GM18519 (cell line): ENCODE results near the gene NKAIN2.
"Not testable (repeated sequence)": the region's sequence is repeated elsewhere in the genome, so short reads cannot be mapped to it uniquely, and the experiment has no call there.

Source experiments
- ATAC-seq: cut with Tn5 transposase; IDR thresholded peaks from one replicate; pipeline ENCODE4 v1.9.1; 2021; ENCODE audit warnings: mild to moderate bottlenecking, moderate library complexity; ENCODE audit not compliant: unreplicated experiment, low FRiP score

Gene NKAIN2

DNA sequence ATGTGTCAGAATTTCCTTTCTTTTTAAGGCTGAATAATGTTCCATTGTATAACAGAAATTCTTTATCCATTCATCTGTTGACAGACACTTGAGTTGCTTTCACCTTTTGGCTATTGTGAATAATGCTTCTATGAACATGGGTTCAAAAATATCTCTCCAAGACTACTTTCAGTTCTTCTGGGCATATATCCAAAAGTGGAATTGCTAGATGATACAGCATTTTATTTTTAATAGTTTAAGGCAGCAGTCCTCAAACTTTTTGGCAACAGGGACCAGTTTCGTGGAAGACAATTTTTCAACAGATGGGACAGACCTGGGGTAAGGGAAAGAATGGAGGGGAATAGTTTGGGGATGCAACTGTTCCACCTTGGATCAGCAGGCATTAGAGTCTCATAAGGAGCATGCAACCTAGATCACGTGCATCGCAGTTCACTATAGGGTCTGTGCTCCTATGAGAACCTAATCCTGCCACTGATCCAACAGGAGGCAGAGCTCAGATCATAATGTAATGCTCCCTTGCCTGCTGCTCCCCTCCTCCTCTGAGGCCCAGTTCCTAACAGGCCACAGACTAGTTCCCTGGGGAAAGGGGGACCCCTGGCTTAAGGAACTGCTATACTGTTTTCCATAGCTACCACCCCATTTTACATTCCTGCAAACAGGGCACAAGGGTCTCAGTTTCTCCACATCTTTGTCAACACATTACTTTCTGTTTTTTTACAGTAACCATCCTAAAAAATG is 918.6 kb downstream of the NKAIN2 start:
- ATAC-seq = no peak

DNA sequence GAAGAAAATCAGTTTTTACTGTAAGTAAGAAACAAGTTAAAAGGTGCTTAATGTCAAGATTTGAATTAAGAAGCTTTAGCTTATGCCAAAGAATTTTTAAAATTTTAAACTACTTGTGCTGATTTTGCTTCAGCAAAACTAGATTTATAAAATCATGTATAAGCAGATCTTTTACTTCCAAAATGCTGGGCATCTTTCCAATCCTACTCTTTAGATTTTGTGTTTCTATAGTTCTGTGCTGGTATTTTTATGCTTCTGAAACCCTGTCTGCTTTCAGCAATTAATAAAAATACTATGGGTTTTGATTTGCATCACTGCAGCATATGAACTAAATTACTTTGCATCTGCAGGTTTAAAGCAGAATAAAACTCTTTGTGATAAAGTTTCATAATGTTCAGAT is 920.0 kb downstream of the NKAIN2 start:
- ATAC-seq = no peak

DNA sequence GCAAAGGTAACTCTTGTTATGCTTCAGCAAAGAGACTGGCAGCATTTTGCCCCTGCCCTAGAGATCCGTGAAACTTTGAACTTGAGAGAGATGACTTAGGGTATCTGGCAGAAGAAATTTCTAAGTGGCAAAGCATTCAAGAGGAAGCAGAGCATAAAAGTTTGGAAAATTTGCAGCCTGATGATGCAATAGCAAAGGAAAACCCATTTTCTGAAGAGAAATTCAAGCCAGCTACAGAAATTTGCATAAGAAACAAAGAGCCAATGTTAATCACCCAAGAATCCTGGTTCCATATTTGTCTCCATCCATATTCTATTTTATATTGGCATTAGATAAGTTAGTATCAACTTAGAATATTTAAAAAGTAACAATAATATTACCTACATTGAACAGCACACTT is 934.1 kb downstream of the NKAIN2 start:
- ATAC-seq = not testable (repeated sequence)

DNA sequence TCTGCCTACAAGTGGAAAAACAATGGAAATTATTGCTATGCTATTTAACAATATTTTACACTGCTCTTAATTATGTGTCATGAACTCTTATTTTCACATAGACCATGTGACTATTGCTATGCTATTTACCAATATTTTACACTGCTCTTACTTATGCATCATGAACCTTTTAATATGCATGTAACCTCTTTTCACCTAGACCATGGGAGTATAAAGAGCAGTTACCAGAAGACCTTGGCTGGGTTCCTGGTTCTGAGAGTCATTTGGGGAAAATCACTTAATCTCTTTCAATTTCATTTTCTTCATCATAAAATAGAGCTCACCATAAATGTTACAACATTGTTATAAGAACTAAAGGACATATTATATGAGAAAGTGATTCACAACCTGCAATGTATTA is 934.8 kb downstream of the NKAIN2 start:
- ATAC-seq = no peak

DNA sequence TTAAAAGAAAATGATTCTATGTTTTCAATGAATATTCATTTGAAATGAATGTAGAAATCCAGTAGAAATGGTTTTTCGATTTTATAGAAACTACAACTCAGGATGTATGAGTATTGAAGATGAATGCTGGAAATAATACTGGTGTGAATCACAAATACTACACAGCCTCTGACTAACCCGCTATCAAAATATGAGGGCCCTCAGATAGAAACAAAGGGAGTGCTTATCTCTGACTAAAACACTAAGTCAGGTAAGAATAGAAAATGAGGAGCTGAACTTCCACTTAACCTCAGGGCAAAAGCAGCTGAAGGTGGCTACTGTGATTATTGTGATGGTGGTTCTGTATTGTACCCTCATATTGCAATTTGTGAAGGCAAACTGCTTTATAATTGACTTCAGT is 937.7 kb downstream of the NKAIN2 start:
- ATAC-seq = no peak

- ATAC-seq = no peak
These were observed 939.3 kb downstream of the NKAIN2 start for GRCh38 chr6:124742971-124743370.

- no peak for ATAC-seq
These were observed 939.8 kb downstream of the NKAIN2 start for GRCh38 chr6:124743420-124743819.

DNA sequence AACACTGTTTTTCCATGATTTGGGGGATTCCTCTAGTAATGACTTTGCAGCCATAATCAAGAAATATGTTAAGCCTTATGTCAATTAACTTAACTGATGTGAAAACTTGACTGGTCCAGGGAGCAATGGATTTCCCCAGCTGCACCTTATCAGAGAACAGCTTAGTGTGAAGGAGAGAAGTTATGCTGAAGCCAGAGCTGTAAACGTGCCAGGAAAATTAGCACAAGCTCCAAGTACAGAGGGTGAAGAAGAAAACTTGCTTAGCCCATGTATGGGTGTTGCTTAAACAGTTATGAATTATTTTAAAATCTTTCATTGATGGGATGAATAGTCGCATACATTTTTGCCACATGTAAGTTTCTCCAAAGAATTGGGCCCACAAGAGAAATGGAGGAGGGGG is 943.7 kb downstream of the NKAIN2 start:
- ATAC-seq = no peak

DNA sequence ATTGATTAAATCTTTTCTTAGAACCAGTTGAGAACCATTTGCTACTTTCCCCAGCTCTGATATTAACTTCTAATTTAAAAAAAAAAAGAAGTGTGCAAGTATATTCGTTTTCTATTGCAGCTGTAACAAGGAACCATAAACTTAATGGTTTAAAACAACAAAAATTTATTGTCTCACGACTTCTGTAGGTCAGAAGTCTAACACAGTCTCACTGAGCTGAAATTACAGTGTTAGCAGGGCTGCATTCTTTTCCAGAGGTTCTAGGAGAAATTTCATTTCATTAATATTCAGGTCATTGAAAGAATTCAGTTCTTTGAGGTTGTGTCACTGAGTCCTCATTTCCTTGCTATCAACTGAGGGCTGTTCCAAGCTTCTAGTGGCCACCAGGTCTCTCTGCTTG is 945.1 kb downstream of the NKAIN2 start:
- no peak for ATAC-seq

GRCh38 chr6:124753001-124753400 is 949.3 kb downstream of the NKAIN2 start:
- ATAC-seq = no peak

- no peak for ATAC-seq
These were observed 950.0 kb downstream of the NKAIN2 start for GRCh38 chr6:124753562-124754105.

- ATAC-seq = no peak
These were observed 951.7 kb downstream of the NKAIN2 start for GRCh38 chr6:124755321-124755720.

DNA sequence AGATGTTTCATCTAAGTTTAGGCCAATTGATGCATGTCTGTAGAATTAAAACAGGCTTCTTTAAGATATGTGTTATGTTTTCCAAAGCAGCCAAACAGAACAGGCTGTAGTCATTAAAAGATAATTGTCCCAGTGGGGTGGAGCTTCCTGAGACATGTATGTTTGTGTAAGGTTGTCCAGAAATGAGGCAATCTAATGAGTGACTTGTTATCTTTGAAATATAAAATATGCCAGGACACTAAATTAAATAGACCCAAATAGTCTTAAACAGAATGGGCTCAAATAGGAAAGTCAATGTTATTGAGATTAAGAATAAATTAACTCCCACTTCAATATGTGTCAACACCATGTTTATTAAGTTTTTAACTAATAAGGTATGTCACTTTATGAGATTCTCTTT is 953.9 kb downstream of the NKAIN2 start:
- no peak for ATAC-seq

DNA sequence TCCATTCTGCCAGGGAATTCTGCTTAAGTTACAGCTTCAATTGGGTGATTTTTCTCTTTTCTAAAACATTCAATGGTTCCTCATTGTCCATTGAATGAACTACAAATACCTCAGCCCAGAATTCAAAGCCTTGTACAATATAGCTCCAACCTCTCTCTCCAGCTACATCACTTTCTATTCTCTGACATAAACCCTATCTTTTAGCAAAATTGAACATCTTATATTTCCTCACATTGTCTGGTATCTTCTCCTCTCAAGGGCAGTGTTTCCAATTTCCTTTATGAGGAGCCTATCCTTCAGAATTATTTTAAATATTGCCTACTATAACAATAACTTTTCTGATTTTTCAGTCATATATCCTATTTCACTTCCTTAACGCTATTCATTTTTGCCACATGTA is 955.0 kb downstream of the NKAIN2 start:
- ATAC-seq = no peak

GRCh38 chr6:124765280-124765679 is 961.6 kb downstream of the NKAIN2 start:
- ATAC-seq = no peak

DNA sequence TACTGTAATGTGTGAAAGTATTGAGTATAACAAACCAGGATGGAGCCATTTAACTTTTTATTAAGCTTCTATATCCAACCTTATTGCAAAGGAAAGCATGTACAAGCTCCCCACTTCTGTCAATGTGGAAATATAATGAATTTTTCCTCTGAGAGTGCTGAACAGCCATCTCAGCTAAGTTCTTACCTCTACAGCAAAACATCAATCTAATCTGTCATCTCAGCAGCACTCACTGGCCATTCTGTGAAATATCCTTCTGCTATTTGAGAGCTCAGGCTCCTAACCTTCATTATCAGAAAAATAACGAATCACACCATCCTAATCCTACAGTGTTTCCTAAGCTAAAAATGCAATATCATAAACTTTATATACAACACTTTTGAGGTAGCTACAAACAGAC is 964.6 kb downstream of the NKAIN2 start:
- ATAC-seq = no peak

DNA sequence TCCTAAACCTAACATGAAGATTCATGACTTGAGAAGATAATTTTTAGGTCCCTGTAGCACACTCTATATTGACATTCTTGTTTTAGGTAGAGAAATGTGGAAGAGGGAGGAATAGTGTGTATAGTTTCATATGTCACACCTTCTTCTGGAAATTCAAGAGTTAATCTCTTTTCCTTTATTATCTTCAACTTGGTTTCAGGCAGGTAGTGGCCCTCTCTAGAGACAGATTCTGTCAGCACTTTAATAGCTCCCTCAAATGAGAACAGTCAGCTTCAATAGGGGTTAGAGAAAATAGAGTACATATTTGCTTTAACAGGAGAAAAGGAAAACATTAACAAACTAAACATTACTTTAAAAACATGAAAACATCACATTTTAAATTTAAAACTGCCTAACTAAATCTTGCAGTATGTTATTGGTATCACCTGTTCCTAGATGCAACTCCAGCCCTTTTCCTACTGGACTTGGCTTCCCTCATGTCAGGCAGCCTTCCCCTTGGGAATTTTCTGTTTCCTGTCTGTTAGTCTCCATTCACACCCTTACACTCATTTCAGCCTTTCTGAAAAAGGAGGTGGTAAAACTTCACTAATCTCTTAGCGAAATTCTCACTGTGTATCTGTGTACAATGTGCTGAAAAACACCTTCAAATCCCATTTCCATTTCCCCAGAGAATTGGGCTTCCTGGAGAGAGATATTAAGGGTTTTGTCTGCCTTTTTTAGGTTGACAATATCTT is 966.3 kb downstream of the NKAIN2 start:
- ATAC-seq = no peak

GRCh38 chr6:124770784-124771183 is 967.1 kb downstream of the NKAIN2 start:
- ATAC-seq = no peak

DNA sequence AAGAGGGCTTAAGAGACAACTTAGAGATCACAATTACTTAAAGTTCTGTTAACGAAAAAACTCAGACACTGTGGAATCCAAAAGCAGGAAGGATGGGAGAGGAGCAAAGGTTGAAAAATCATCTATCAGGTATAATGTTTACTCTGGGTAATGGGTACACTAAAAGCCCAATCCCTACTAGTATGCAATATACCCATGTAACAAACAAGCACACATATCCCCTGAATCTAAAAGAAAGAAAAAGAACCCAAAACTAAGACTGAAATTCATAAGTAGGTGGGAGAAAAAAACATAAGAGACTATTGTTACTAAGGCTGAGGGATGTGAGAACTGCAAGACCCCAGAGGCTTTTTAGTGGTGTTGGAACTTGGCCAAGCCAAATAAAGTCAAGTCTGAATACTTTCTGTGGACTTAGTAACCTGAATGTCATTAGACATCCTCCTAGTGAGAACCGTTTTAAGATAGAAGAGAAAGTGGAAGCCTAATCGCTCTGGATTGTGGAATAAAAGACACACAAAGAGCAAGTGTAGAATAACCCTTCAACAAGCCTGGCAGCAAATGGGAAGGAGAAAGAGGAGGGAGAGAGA is 969.2 kb downstream of the NKAIN2 start:
- ATAC-seq = no peak

DNA sequence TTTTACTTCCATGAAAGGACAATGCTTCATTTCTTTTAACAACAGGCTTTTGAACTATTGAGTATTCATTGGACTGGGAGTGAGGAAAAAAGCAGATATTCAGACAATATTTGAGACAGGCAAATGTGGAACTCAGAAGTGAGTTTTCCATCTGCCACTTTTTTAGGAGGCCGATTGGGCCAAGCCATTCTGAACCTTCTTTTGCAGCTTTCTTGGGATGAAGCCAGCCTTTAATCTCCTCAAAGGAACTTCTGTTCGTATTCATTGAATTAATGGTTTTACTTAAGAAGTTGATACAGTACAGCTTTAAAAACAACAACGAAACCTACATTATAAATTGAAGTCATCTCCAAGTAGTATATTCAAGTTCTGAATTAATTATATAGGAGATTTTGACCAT is 971.5 kb downstream of the NKAIN2 start:
- no peak for ATAC-seq

- no peak for ATAC-seq
These were observed 974.2 kb downstream of the NKAIN2 start for GRCh38 chr6:124777863-124778262.

DNA sequence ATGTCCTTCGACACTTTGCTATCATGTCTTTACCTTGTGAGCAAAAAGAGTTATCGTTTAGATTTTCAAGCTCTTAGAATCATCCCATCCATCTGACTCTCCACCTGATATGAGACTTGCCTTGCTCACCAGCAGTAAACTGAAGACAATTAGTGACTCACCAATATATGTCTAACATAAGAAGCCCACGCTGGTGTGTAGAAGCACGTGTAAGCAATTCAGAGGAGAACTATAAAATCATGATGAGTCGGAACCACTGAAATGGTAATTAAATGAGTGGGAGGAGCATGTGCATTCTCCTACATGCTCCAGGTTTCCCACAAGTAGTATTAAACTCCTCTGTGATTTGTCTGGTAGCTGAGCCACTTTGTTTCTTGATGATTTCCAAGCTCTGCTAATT is 977.0 kb downstream of the NKAIN2 start:
- no peak for ATAC-seq
